Kidney epithelial cell (primary cell): ENCODE measurements around the gene TUBA4B. TPM values are rescaled to one million over a fixed set of nuclear protein-coding genes. Genes with fewer than 3 reads are reported as not detected.
"Not testable (repeated sequence)": the region's sequence is repeated elsewhere in the genome, so short reads cannot be mapped to it uniquely, and the experiment has no call there.

Source experiments
- DNase-seq: peaks from one replicate; pipeline ENCODE4 v3.0.0-alpha.2; 2010; ENCODE audit warnings: low read depth
- H3K27me3 ChIP-seq: 2 replicates; pipeline ENCODE4 v1.6.0; 2011; ENCODE audit warnings: low read length; ENCODE audit not compliant: control insufficient read depth, insufficient read depth
- H3K36me3 ChIP-seq: 2 replicates; pipeline ENCODE4 v1.5.1; 2011; ENCODE audit warnings: low read length; ENCODE audit not compliant: control insufficient read depth, insufficient read depth
- H3K4me3 ChIP-seq: 2 replicates; pipeline ENCODE4 v1.5.1; 2011; ENCODE audit warnings: low read depth, mild to moderate bottlenecking, control low read depth, low read length
- total RNA-seq: library from RNA; depleted of rRNA; stranded (reverse); fragments of >200 nt; gene quantifications from 2 replicates; pipeline ENCODE4 v1.2.3, GENCODE V29; 2015
- TF ChIP-seq, protein P1 (sequence below): IDR thresholded peaks from 2 replicates; pipeline ENCODE4 v1.5.1; 2011; ENCODE audit warnings: mild to moderate bottlenecking, moderate library complexity, low read length, control low read depth, inconsistent platforms; ENCODE audit not compliant: insufficient read depth, poor library complexity, severe bottlenecking

The TUBA4B gene
- total RNA-seq, 1 donor from 2014 or later, result not detected

DNA sequence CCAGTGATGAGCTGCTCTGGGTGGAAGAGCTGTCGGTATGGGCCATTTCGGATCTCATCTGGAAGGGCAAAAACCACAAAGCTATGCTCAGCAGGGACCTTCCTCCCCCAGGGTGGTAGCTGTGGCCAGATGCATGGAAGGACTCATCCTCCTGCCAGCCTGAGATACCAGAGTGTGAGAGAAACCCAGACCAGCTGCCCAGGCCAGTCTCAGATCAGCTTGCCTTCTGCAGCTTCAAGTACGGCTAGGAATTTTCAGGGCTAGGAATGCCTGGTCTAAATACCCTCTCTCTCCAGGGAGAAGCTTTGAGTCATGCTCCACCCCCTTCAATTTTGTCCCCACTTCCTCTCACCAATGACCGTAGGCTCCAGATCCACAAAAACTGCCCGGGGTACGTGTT is 1.4 kb upstream of the TUBA4B start:
- TF ChIP-seq, protein P1, sequence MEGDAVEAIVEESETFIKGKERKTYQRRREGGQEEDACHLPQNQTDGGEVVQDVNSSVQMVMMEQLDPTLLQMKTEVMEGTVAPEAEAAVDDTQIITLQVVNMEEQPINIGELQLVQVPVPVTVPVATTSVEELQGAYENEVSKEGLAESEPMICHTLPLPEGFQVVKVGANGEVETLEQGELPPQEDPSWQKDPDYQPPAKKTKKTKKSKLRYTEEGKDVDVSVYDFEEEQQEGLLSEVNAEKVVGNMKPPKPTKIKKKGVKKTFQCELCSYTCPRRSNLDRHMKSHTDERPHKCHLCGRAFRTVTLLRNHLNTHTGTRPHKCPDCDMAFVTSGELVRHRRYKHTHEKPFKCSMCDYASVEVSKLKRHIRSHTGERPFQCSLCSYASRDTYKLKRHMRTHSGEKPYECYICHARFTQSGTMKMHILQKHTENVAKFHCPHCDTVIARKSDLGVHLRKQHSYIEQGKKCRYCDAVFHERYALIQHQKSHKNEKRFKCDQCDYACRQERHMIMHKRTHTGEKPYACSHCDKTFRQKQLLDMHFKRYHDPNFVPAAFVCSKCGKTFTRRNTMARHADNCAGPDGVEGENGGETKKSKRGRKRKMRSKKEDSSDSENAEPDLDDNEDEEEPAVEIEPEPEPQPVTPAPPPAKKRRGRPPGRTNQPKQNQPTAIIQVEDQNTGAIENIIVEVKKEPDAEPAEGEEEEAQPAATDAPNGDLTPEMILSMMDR, result no peak
- Histone ChIP-seq H3K27me3 (peaks cover 9% of the 10 kb centered on the region), H3K4me3 (no peak overlapping the region), H3K36me3 (no peaks in the 10 kb centered on the region)
- DNase-seq, result no peak

DNA sequence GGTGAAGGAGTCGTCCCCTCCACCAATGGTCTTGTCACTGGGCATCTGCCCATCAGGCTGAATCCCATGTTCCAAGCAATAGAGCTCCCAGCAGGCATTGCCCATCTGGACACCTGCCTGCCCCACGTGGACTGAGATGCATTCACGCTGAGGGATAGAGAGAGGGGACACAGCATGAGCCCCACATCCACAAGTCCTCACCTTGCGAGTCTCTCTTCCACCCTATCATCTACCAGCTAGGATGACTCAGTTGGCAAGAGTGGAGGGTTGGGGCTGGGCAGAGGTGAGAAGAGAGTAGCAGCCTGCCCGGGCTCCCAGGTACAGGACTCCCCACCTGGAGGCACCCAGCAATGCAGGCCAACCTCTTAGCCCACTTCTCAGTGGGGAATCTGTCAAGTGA is 959 bp upstream of the TUBA4B start:
- H3K4me3 ChIP-seq, result peak overlapping the region; percentile 58

DNA sequence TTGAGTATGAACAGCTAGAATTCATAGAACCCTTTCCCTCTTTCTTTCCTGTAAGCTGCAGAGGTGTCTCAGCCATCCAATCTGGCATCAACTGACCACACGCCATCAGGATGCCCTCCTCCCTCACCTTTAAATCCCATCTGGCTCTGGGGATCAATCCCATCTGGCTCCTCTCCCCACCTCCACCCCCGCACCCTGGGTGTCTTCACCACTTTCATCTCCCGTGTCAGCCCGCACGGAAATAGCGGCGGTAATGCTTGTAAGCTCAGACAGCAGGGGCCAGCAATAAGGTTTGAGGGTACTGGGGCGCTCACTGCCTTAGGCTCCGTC is 508 bp upstream of the TUBA4B start:
- Histone ChIP-seq H3K27me3 (peaks cover 9% of the 10 kb centered on the region), H3K36me3 (no peaks in the 10 kb centered on the region), H3K4me3 (peak overlapping the region; percentile 58)
- TF ChIP-seq, protein P1, result no peak
- no peak for DNase-seq

More for the DNA sequence above, 959 bp upstream of the TUBA4B start:
- H3K27me3 ChIP-seq, result peaks cover 9% of the 10 kb centered on the region
- no peak for DNase-seq
- TF ChIP-seq, protein P1, result no peak
- H3K36me3 ChIP-seq, result no peaks in the 10 kb centered on the region

DNA sequence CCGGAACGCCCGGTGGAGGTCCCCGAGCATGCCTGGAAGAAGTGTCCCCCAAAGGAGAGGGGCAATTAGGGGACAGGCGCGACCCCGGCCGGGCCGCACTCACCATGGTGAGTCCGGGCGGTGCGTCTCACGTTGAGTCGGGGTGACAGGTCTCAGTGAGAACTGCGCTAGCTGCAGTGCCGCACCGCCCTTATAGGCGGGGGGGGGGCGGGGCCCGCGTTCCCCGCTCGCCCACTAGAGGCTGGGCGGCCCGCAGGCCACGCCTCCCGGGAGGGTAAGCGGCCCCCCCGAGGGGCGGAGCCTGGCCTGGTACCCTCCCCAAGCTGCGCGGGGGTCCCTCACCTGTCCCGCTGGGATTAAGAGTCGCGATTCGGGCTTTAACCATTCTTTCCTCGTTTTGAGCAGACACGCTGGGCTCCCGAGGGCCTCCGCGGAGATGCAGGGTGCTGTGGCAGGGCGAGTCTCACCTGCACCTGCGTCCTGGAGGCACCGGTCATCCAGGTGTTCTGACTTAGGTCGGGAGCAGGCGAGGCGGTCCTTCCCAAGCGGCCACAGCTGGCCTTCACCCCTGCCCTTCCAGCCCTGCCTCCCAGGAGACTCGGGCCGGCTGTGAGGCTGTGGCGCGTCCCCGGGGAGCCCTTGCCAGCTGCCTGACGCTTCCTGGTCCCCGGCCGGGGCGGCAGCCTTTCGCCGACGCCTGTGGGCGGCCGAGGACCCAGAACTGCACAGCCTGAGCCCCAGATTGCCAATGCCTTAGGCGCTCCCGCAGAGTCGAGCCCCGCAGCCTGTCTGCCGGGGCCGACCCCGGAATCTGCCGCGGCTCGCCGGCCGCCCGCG is 928 bp downstream of the TUBA4B start, which contains the start of gene TUBA4A:
Gene TUBA4A, minus strand, starts transcription at position 166 of the 837 bp plus-strand sequence. Its CDS starts 60 bp downstream, at position 106.
- TF ChIP-seq, protein P1, result no peak
- no peak for DNase-seq
- H3K27me3 ChIP-seq, result peaks cover 9% of the 10 kb centered on the region
- H3K36me3 ChIP-seq, result no peaks in the 10 kb centered on the region
- peak within 1 kb of the TSS; percentile 58 for H3K4me3 ChIP-seq

DNA sequence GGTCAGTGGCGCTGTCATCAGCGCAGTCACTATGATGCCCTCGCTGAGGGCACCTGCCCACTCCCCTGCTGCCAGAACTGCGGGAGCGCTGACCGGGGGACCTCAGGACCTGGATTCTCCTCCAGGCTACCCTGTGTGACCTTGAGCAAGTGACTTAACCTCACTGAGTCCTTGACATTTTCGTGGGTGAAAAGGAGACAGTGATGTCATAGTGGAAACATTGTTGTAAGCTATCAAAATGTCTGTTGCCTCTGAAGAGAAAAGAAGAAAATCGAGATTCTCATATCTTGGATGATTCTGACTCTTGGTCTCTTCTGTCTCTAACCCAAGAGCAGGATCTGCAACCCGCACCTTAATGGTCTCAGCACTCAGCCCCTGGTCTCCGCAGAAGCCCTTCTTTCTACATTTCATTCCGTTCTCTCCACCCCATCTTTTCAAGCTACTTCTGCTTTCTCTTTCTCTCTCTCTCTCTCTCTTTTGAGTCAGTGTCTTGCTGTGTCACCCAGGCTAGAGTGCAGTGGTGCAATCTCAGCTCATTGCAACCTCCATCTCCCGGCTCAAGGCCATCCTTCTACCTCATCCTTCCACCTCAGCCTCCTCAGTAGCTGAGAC is 1.7 kb downstream of the TUBA4B start:
- H3K4me3 ChIP-seq, result peak overlapping the region; percentile 58
- H3K27me3 ChIP-seq, result peaks cover 9% of the 10 kb centered on the region
- TF ChIP-seq, protein P1, result no peak
- H3K36me3 ChIP-seq, result no peaks in the 10 kb centered on the region
- no peak for DNase-seq

DNA sequence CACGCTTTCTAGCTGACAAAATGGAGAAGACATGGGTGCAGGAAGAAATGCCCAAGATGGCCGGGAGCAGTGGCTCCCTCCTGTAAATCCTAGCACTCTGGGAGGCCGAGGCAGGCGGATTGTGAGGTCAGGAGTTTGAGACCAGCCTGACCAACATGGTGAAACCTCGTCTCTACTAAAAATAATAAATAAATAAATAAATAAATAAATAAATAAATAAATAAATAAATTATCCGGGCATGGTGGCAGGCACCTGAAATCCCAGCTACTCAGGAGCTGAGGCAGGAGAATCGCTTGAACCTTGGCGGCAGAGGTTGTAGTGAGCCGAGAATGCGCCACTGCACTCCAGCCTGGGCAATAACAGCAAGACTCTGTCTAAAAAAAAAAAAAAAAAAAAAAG is 5.9 kb downstream of the TUBA4B start:
- H3K4me3 ChIP-seq, H3K36me3 ChIP-seq, H3K27me3 ChIP-seq, DNase-seq: not testable (repeated sequence)
